ENCODE measurements around the gene TRAF2. TPM values are rescaled to one million over a fixed set of nuclear protein-coding genes. Genes with fewer than 3 reads are reported as not detected.

Gene TRAF2
- total and polyA plus RNA-seq, 2 of the 4 experiments (the other 2 are of a cell fraction), result 6.6 to 12.0 TPM

GRCh38 chr9:136947028-136947891 is 60.9 kb downstream of the TRAF2 start (continued):
- TF ChIP-seq NFE2L2 (IDR thresholded peaks at IDR 0.05; ENCODE audit: low read depth, low read length), result no peak

- BruUV-seq (replicated peaks), result no TSS peak
- H2BK20ac ChIP-seq (ENCODE audit: low read depth, low read length), result no peak overlapping the region
- H3K9ac ChIP-seq (ENCODE audit: low read depth, low read length), result no peak overlapping the region
Measured at GRCh38 chr9:136947955-136948510, 61.7 kb downstream of the TRAF2 start.

More at GRCh38 chr9:136947955-136948510, 61.7 kb downstream of the TRAF2 start:
- DNase-seq, result peak; percentile 4
- Histone ChIP-seq H2BK120ac (ENCODE audit: low read depth, low read length) (no peak overlapping the region), H4K91ac (ENCODE audit: insufficient read depth, low read depth, low read length) (no peak overlapping the region), H3K36me3 (ENCODE audit: control insufficient read depth, insufficient read depth, low read length) (no peaks in the 10 kb centered on the region; the same call in 1 of the 2 replicates), H2AK5ac (ENCODE audit: low read depth, low read length) (peak overlapping the region; percentile 35; the same call in 1 of the 2 replicates), H3K79me1 (ENCODE audit: low read depth in 1 of 2, low read length in 2 of 2) (peaks cover 0 to 15% of the 10 kb centered on the region in 2 experiments; a peak in 3 of 4 replicates), H4K5ac (ENCODE audit: low read depth, low read length) (no peak overlapping the region), H2BK5ac (ENCODE audit: low read depth, low read length, poor library complexity, severe bottlenecking) (no peak overlapping the region), H4K8ac (ENCODE audit: low read depth in 2 of 2, low read length in 2 of 2) (no peak overlapping the region), H3K4me1 (ENCODE audit: control insufficient read depth, insufficient read depth, low read length) (peaks cover 4% of the 10 kb centered on the region), H3K4ac (ENCODE audit: low read depth, low read length) (no peak overlapping the region), H3K27ac (ENCODE audit: insufficient read depth, low read length) (no peak overlapping the region), H3K9me1 (ENCODE audit: insufficient read depth, low read length) (peaks cover 4% of the 10 kb centered on the region), H2AFZ (replicated peaks; ENCODE audit: low read length, poor library complexity) (peak overlapping the region; percentile 76), H2BK15ac (ENCODE audit: low read depth, low read length) (no peak overlapping the region), H4K20me1 (ENCODE audit: insufficient read depth, low read length) (peaks cover 10% of the 10 kb centered on the region), H3K23ac (ENCODE audit: low read depth, low read length) (no peak overlapping the region), H3K4me2 (ENCODE audit: low read depth, low read length) (no peak overlapping the region), H3K18ac (ENCODE audit: low read depth, low read length) (no peak overlapping the region), H2AK9ac (replicated peaks; ENCODE audit: low read depth, low read length, poor library complexity) (peak overlapping the region; percentile 78), H3K56ac (ENCODE audit: extremely low read depth, insufficient read depth, low read length) (no peak overlapping the region), H3K14ac (replicated peaks; ENCODE audit: low read depth, low read length) (no peak overlapping the region), H3K4me3 (ENCODE audit: insufficient read depth, low read depth, low read length) (no peak overlapping the region), H3K9me3 (ENCODE audit: control insufficient read depth, insufficient read depth, low read length) (no peaks in the 10 kb centered on the region), H3K27me3 (ENCODE audit: control insufficient read depth, insufficient read depth, low read length) (no peaks in the 10 kb centered on the region; the same call in 1 of the 2 replicates)
- TF ChIP-seq RCOR1 (IDR thresholded peaks at IDR 0.05; ENCODE audit: insufficient replicate concordance, low read length), result no peak
- TF ChIP-seq, protein P1, sequence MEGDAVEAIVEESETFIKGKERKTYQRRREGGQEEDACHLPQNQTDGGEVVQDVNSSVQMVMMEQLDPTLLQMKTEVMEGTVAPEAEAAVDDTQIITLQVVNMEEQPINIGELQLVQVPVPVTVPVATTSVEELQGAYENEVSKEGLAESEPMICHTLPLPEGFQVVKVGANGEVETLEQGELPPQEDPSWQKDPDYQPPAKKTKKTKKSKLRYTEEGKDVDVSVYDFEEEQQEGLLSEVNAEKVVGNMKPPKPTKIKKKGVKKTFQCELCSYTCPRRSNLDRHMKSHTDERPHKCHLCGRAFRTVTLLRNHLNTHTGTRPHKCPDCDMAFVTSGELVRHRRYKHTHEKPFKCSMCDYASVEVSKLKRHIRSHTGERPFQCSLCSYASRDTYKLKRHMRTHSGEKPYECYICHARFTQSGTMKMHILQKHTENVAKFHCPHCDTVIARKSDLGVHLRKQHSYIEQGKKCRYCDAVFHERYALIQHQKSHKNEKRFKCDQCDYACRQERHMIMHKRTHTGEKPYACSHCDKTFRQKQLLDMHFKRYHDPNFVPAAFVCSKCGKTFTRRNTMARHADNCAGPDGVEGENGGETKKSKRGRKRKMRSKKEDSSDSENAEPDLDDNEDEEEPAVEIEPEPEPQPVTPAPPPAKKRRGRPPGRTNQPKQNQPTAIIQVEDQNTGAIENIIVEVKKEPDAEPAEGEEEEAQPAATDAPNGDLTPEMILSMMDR (conservative IDR thresholded peaks at IDR 0.05; ENCODE audit: low read depth, low read length), result peak; percentile 48
- TF ChIP-seq RAD21 (IDR thresholded peaks at IDR 0.05; ENCODE audit: low read length), result peak; percentile 53
- TF ChIP-seq BHLHE40 (IDR thresholded peaks at IDR 0.05; ENCODE audit: low read depth, low read length), result no peak
- no peak for TF ChIP-seq MAFK (IDR thresholded peaks at IDR 0.05; ENCODE audit: low read depth, low read length)
- TF ChIP-seq NFE2L2 (IDR thresholded peaks at IDR 0.05; ENCODE audit: low read depth, low read length), result no peak
- peak; percentile 41 for TF ChIP-seq SMC3 (IDR thresholded peaks at IDR 0.05; ENCODE audit: low read depth, low read length)
- no peak for TF ChIP-seq POLR2A (IDR thresholded peaks at IDR 0.05; ENCODE audit: low read depth, low read length)
- no peak for TF ChIP-seq MXI1 (IDR thresholded peaks at IDR 0.05; ENCODE audit: borderline replicate concordance, low read depth, low read length)
- TF ChIP-seq CEBPB (IDR thresholded peaks at IDR 0.05; ENCODE audit: low read depth, low read length), result no peak
- no peak for TF ChIP-seq FOS (IDR thresholded peaks at IDR 0.05; ENCODE audit: low read depth, low read length)
- TF ChIP-seq MAZ (IDR thresholded peaks at IDR 0.05; ENCODE audit: borderline replicate concordance, low read depth, low read length), result no peak
- in situ Hi-C loops (cut with MboI; ENCODE audit: low sequenced_read_pairs), result no loop called here
- POLR2A ChIA-PET (ENCODE audit: unreplicated experiment), result interaction anchor here (0.6 kb wide), 1 partner anchor 103 kb away, joined by 3 read pairs; no protein-coding TSS in a partner anchor
- CTCF ChIA-PET, result interaction anchor here (0.6 to 2.0 kb wide), 10 partner anchors 10 to 99 kb away, joined by 3 to 27 read pairs (median 4); no protein-coding TSS in a partner anchor
- 75% methylated on average over 2 of the region's 15 CpGs; no CpG with 5 or more reads in 1 of the 2 experiments for whole genome bisulfite sequencing, 2 experiments (ENCODE audit: extremely low coverage in 2 of 2, insufficient read length in 1 of 2)
- no peak for ATAC-seq (ENCODE audit: low read depth)
- dilution Hi-C loops (cut with HindIII; ENCODE audit: low sequenced_read_pairs, unreplicated experiment), result no loop called here
- intact Hi-C loops (cut with micrococcal nuclease), result loop anchor here (1.0 kb wide), 1 partner anchor 87 kb away; no protein-coding TSS in a partner anchor
